Stimulated activated CD4-positive, alpha-beta T cell treated with anti-CD3 and anti-CD28 coated beads, Interleukin-2, amount 100 ng/mL, for 48 hours (primary cell): ENCODE results near the gene GUCY1A1.
A peak's percentile ranks its signal among the peaks of the same experiment; 100 is the strongest.

Experiments used
- DNase-seq, 2 donors: peaks; one replicate each; pipeline ENCODE4 v3.0.0-alpha.2; 2020

The GUCY1A1 gene

GRCh38 chr4:155659176-155659575 lies 7.5 kb upstream of the GUCY1A1 start:
- no peak for DNase-seq

- no peak for DNase-seq
These were observed 6.2 kb upstream of the GUCY1A1 start for GRCh38 chr4:155660436-155660835.

GRCh38 chr4:155665054-155665453 lies 1.6 kb upstream of the GUCY1A1 start:
- no peak for DNase-seq

GRCh38 chr4:155667222-155667567 lies 547 bp downstream of the GUCY1A1 start:
- peak in 1 of 2 donors; percentile 5 for DNase-seq

- DNase-seq: no peak
These were observed 1.2 kb downstream of the GUCY1A1 start for GRCh38 chr4:155667568-155668511.

GRCh38 chr4:155668707-155669220 lies 2.1 kb downstream of the GUCY1A1 start:
- DNase-seq: no peak

- no peak for DNase-seq
These were observed 5.7 kb downstream of the GUCY1A1 start for GRCh38 chr4:155672342-155672741.

GRCh38 chr4:155673453-155673979 lies 6.9 kb downstream of the GUCY1A1 start:
- DNase-seq: no peak

- no peak for DNase-seq
These were observed 8.0 kb downstream of the GUCY1A1 start for GRCh38 chr4:155674669-155675071.

GRCh38 chr4:155675709-155676429 lies 9.2 kb downstream of the GUCY1A1 start:
- no peak for DNase-seq

GRCh38 chr4:155676430-155676825 lies 9.8 kb downstream of the GUCY1A1 start:
- no peak for DNase-seq

GRCh38 chr4:155678011-155678410 lies 11.4 kb downstream of the GUCY1A1 start:
- no peak for DNase-seq

GRCh38 chr4:155679343-155679742 lies 12.7 kb downstream of the GUCY1A1 start:
- no peak for DNase-seq

- DNase-seq: no peak
These were observed 15.2 kb downstream of the GUCY1A1 start for GRCh38 chr4:155681886-155682285.

GRCh38 chr4:155684423-155684822 lies 17.8 kb downstream of the GUCY1A1 start:
- no peak for DNase-seq

- no peak for DNase-seq
These were observed 18.4 kb downstream of the GUCY1A1 start for GRCh38 chr4:155684892-155685541.

- DNase-seq: no peak
These were observed 20.8 kb downstream of the GUCY1A1 start for GRCh38 chr4:155687380-155687982.

GRCh38 chr4:155688211-155688610 lies 21.6 kb downstream of the GUCY1A1 start:
- DNase-seq: no peak

GRCh38 chr4:155688860-155689259 lies 22.2 kb downstream of the GUCY1A1 start:
- DNase-seq: no peak

- DNase-seq: no peak
These were observed 23.6 kb downstream of the GUCY1A1 start for GRCh38 chr4:155690044-155690837.

GRCh38 chr4:155692361-155692760 lies 25.7 kb downstream of the GUCY1A1 start:
- DNase-seq: no peak
